Measurements from ENCODE around the gene SLC17A6.

SLC17A6 gene

GRCh38 chr11:22337596-22338485 is at the start of gene SLC17A6:
Gene SLC17A6 (plus strand): TSS chr11:22338381. CDS start chr11:22338534, 153 bp downstream.
- DNase-seq, result no peak

GRCh38 chr11:22302368-22302767 is 35.8 kb upstream of the SLC17A6 start:
- no peak for DNase-seq

GRCh38 chr11:22304337-22304961 is 33.7 kb upstream of the SLC17A6 start:
- no peak for DNase-seq

GRCh38 chr11:22317656-22318055 is 20.5 kb upstream of the SLC17A6 start:
- no peak for DNase-seq

GRCh38 chr11:22331771-22332170 is 6.4 kb upstream of the SLC17A6 start:
- DNase-seq, result no peak

- no peak for DNase-seq
Measured at GRCh38 chr11:22336587-22336986, 1.6 kb upstream of the SLC17A6 start.

- no peak for DNase-seq
Measured at GRCh38 chr11:22339611-22340010, 1.4 kb downstream of the SLC17A6 start.

- no peak for DNase-seq
Measured at GRCh38 chr11:22340235-22340634, 2.1 kb downstream of the SLC17A6 start.

- no peak for DNase-seq
Measured at GRCh38 chr11:22340701-22341587, 2.8 kb downstream of the SLC17A6 start.

GRCh38 chr11:22341588-22341931 is 3.4 kb downstream of the SLC17A6 start:
- no peak for DNase-seq

GRCh38 chr11:22342211-22343031 is 4.2 kb downstream of the SLC17A6 start:
- no peak for DNase-seq

GRCh38 chr11:22343032-22343324 is 4.8 kb downstream of the SLC17A6 start:
- no peak for DNase-seq

GRCh38 chr11:22343371-22344032 is 5.3 kb downstream of the SLC17A6 start:
- no peak for DNase-seq

GRCh38 chr11:22344081-22344480 is 5.9 kb downstream of the SLC17A6 start:
- DNase-seq, result no peak

- no peak for DNase-seq
Measured at GRCh38 chr11:22346282-22346681, 8.1 kb downstream of the SLC17A6 start.

- DNase-seq, result no peak
Measured at GRCh38 chr11:22347857-22348487, 9.8 kb downstream of the SLC17A6 start.

- DNase-seq, result no peak
Measured at GRCh38 chr11:22349491-22349890, 11.3 kb downstream of the SLC17A6 start.

- DNase-seq, result no peak
Measured at GRCh38 chr11:22359295-22359694, 21.1 kb downstream of the SLC17A6 start.

GRCh38 chr11:22371160-22371559 is 33.0 kb downstream of the SLC17A6 start:
- no peak for DNase-seq

GRCh38 chr11:22387126-22387525 is 48.9 kb downstream of the SLC17A6 start:
- no peak for DNase-seq

GRCh38 chr11:22389526-22390282 is 51.5 kb downstream of the SLC17A6 start:
- no peak for DNase-seq
